ENCODE results near the gene BPTF.
"Not testable (repeated sequence)": the region's sequence is repeated elsewhere in the genome, so short reads cannot be mapped to it uniquely, and the experiment has no call there.

Gene BPTF

GRCh38 chr17:67833946-67834631, 8.8 kb downstream of the BPTF start:
- no peak for DNase-seq

- no peak for DNase-seq
These were observed 9.3 kb downstream of the BPTF start for GRCh38 chr17:67834634-67835033.

- no peak for DNase-seq
These were observed 11.1 kb downstream of the BPTF start for GRCh38 chr17:67836205-67836987.

GRCh38 chr17:67837965-67838364, 12.7 kb downstream of the BPTF start:
- DNase-seq, result no peak

GRCh38 chr17:67838538-67838937, 13.2 kb downstream of the BPTF start:
- DNase-seq, result no peak

- no peak for DNase-seq
These were observed 16.7 kb downstream of the BPTF start for GRCh38 chr17:67841992-67842391.

- DNase-seq, result no peak
These were observed 17.3 kb downstream of the BPTF start for GRCh38 chr17:67842648-67843047.

- DNase-seq, result no peak
These were observed 20.1 kb downstream of the BPTF start for GRCh38 chr17:67845374-67845773.

- DNase-seq, result not testable (repeated sequence)
These were observed 22.9 kb downstream of the BPTF start for GRCh38 chr17:67848189-67848588.

GRCh38 chr17:67848846-67849245, 23.5 kb downstream of the BPTF start:
- DNase-seq, result not testable (repeated sequence)

- no peak for DNase-seq
These were observed 25.8 kb downstream of the BPTF start for GRCh38 chr17:67850991-67851631.

- no peak for DNase-seq
These were observed 28.4 kb downstream of the BPTF start for GRCh38 chr17:67853703-67854102.

- DNase-seq, result no peak
These were observed 29.1 kb downstream of the BPTF start for GRCh38 chr17:67854378-67854777.

GRCh38 chr17:67855504-67856324, 30.4 kb downstream of the BPTF start:
- DNase-seq, result no peak

- not testable (repeated sequence) for DNase-seq
These were observed 31.1 kb downstream of the BPTF start for GRCh38 chr17:67856402-67856801.

- no peak for DNase-seq
These were observed 37.4 kb downstream of the BPTF start for GRCh38 chr17:67862614-67863217.

GRCh38 chr17:67863624-67864247, 38.4 kb downstream of the BPTF start:
- DNase-seq, result no peak

GRCh38 chr17:67865438-67865837, 40.1 kb downstream of the BPTF start:
- no peak for DNase-seq

GRCh38 chr17:67867591-67867990, 42.3 kb downstream of the BPTF start:
- no peak for DNase-seq

- no peak for DNase-seq
These were observed 42.9 kb downstream of the BPTF start for GRCh38 chr17:67868176-67868575.

GRCh38 chr17:67879662-67880061, 54.4 kb downstream of the BPTF start:
- DNase-seq, result no peak

GRCh38 chr17:67881083-67881482, 55.8 kb downstream of the BPTF start:
- no peak for DNase-seq
